BLaER1 treated with 17β-estradiol and CSF1 and Interleukin-3, amounts not matched to agents 10 nM and 100 nM (cell line): ENCODE results near the gene SAP30BP.
A peak's percentile ranks its signal among the peaks of the same experiment; 100 is the strongest.

Experiments used
- H3K27ac ChIP-seq, 11 experiments: shearing (Covaris generic); formaldehyde crosslinking; 2 replicates each; pipeline ENCODE4 v1.8.1; 2022
- H3K27me3 ChIP-seq, 11 experiments: shearing (Covaris generic); formaldehyde crosslinking; 2 replicates each; pipeline ENCODE4 v1.8.1; 2022
- H3K36me3 ChIP-seq, 11 experiments: shearing (Covaris generic); formaldehyde crosslinking; 2 replicates each; pipeline ENCODE4 v1.8.1; 2022
- H3K4me1 ChIP-seq, 10 experiments: shearing (Covaris generic); formaldehyde crosslinking; 2 replicates each; pipeline ENCODE4 v1.8.1; 2022
- H3K4me2 ChIP-seq, 11 experiments: shearing (Covaris generic); formaldehyde crosslinking; 2 replicates each; pipeline ENCODE4 v1.8.1; 2022
- H3K4me3 ChIP-seq, 10 experiments: shearing (Covaris generic); formaldehyde crosslinking; 2 replicates each; pipeline ENCODE4 v1.8.1; 2022
- H3K9ac ChIP-seq, 11 experiments: shearing (Covaris generic); formaldehyde crosslinking; 2 replicates each; pipeline ENCODE4 v1.8.1; 2022
- H3K9me3 ChIP-seq, 11 experiments: shearing (Covaris generic); formaldehyde crosslinking; replicated peaks in 1 of 11; 2 replicates each; pipeline ENCODE4 v1.8.1; 2022
- H4K20me1 ChIP-seq, 11 experiments: shearing (Covaris generic); formaldehyde crosslinking; 2 replicates each; pipeline ENCODE4 v1.8.1; 2022
- Cebpa-rat ChIP-seq, 11 experiments: shearing (Covaris generic); IDR thresholded peaks; 2 replicates each; pipeline ENCODE4 v1.8.1; 2022

The SAP30BP gene

GRCh38 chr17:75722542-75723095, 55.5 kb downstream of the SAP30BP start:
- no peak overlapping the region for H3K27ac ChIP-seq
- no peaks in the 10 kb centered on the region for H3K36me3 ChIP-seq
- 0 out of 22 replicates have a peak, but pooled peaks cover 0 to 5% (median 0%) of the 10 kb centered on the region in 11 experiments for H4K20me1 ChIP-seq
- no peak overlapping the region for H3K9ac ChIP-seq
- no peaks in the 10 kb centered on the region for H3K9me3 ChIP-seq
- no peak overlapping the region for H3K4me3 ChIP-seq
- peak overlapping the region in 4 of 11 experiments; percentile 42 to 86 (median 67); a peak in 6 of 22 replicates for H3K4me2 ChIP-seq
- no peak for TF ChIP-seq Cebpa-rat (IDR thresholded peaks at IDR 0.05)
- H3K4me1 ChIP-seq, result peaks cover 9 to 44% (median 26%) of the 10 kb centered on the region in 10 experiments; a peak in 17 of 20 replicates
- peaks cover 35 to 52% (median 46%) of the 10 kb centered on the region in 11 experiments for H3K27me3 ChIP-seq

GRCh38 chr17:75723171-75723930, 56.2 kb downstream of the SAP30BP start:
- Histone ChIP-seq H3K27ac (no peak overlapping the region), H3K9ac (peak overlapping the region in 5 of 11 experiments; percentile 2 to 30 (median 22); a peak in 3 of 22 replicates), H3K27me3 (peaks cover 35 to 49% (median 46%) of the 10 kb centered on the region in 11 experiments), H3K4me1 (peaks cover 9 to 44% (median 26%) of the 10 kb centered on the region in 10 experiments; a peak in 17 of 20 replicates), H3K4me3 (no peak overlapping the region), H3K36me3 (no peaks in the 10 kb centered on the region), H3K9me3 (no peaks in the 10 kb centered on the region), H3K4me2 (peak overlapping the region in 4 of 11 experiments; percentile 42 to 79 (median 55); a peak in 10 of 22 replicates), H4K20me1 (0 out of 22 replicates have a peak, but pooled peaks cover 0 to 5% (median 0%) of the 10 kb centered on the region in 11 experiments)
- no peak for TF ChIP-seq Cebpa-rat (IDR thresholded peaks at IDR 0.05)

- Histone ChIP-seq H4K20me1 (0 out of 22 replicates have a peak, but pooled peaks cover 0 to 5% (median 0%) of the 10 kb centered on the region in 11 experiments), H3K4me1 (peaks cover 9 to 44% (median 26%) of the 10 kb centered on the region in 10 experiments; a peak in 17 of 20 replicates), H3K36me3 (no peaks in the 10 kb centered on the region), H3K4me2 (peak overlapping the region; percentile 22 to 79 (median 37); a peak in 19 of 22 replicates), H3K4me3 (no peak overlapping the region), H3K27me3 (peaks cover 31 to 41% (median 37%) of the 10 kb centered on the region in 11 experiments), H3K9me3 (no peaks in the 10 kb centered on the region), H3K27ac (peak overlapping the region in 4 of 11 experiments; percentile 1 to 25 (median 18); a peak in 2 of 22 replicates), H3K9ac (peak overlapping the region in 8 of 11 experiments; percentile 5 to 34 (median 20); a peak in 6 of 22 replicates)
- no peak for TF ChIP-seq Cebpa-rat (IDR thresholded peaks at IDR 0.05)
These were observed 57.2 kb downstream of the SAP30BP start for GRCh38 chr17:75724016-75725003.

- no peak overlapping the region for H3K9ac ChIP-seq
- H3K27me3 ChIP-seq, result peaks cover 19 to 29% (median 25%) of the 10 kb centered on the region in 11 experiments
- TF ChIP-seq Cebpa-rat (IDR thresholded peaks at IDR 0.05), result no peak
- H4K20me1 ChIP-seq, result 0 out of 22 replicates have a peak, but pooled peaks cover 0 to 5% (median 0%) of the 10 kb centered on the region in 11 experiments
- H3K4me3 ChIP-seq, result no peak overlapping the region
- H3K4me1 ChIP-seq, result peaks cover 12 to 43% (median 27%) of the 10 kb centered on the region in 10 experiments; a peak in 17 of 20 replicates
- no peak overlapping the region for H3K27ac ChIP-seq
- no peaks in the 10 kb centered on the region for H3K9me3 ChIP-seq
- H3K4me2 ChIP-seq, result no peak overlapping the region
- H3K36me3 ChIP-seq, result no peaks in the 10 kb centered on the region
These were observed 58.4 kb downstream of the SAP30BP start for GRCh38 chr17:75725504-75725903.

- no peak overlapping the region for H3K9ac ChIP-seq
- no peak overlapping the region for H3K4me2 ChIP-seq
- H3K4me1 ChIP-seq, result peaks cover 6 to 28% (median 20%) of the 10 kb centered on the region in 10 experiments; a peak in 16 of 20 replicates
- no peaks in the 10 kb centered on the region for H4K20me1 ChIP-seq
- H3K27me3 ChIP-seq, result peaks cover 1 to 10% (median 6%) of the 10 kb centered on the region in 11 experiments; a peak in 20 of 22 replicates
- H3K9me3 ChIP-seq, result no peaks in the 10 kb centered on the region
- H3K36me3 ChIP-seq, result no peaks in the 10 kb centered on the region
- TF ChIP-seq Cebpa-rat (IDR thresholded peaks at IDR 0.05), result no peak
- no peak overlapping the region for H3K27ac ChIP-seq
- no peak overlapping the region for H3K4me3 ChIP-seq
These were observed 60.3 kb downstream of the SAP30BP start for GRCh38 chr17:75727391-75727790.

GRCh38 chr17:75729351-75729750, 62.2 kb downstream of the SAP30BP start:
- Histone ChIP-seq H3K9me3 (no peaks in the 10 kb centered on the region), H3K4me2 (no peak overlapping the region), H3K9ac (no peak overlapping the region), H3K4me3 (no peak overlapping the region), H3K4me1 (peaks cover 7 to 17% (median 11%) of the 10 kb centered on the region in 10 experiments; a peak in 18 of 20 replicates), H4K20me1 (no peaks in the 10 kb centered on the region), H3K27me3 (no peaks in the 10 kb centered on the region), H3K36me3 (no peaks in the 10 kb centered on the region), H3K27ac (no peak overlapping the region)
- TF ChIP-seq Cebpa-rat (IDR thresholded peaks at IDR 0.05), result no peak

- Histone ChIP-seq H3K36me3 (no peaks in the 10 kb centered on the region), H3K27me3 (no peaks in the 10 kb centered on the region), H4K20me1 (no peaks in the 10 kb centered on the region), H3K4me1 (peaks cover 7 to 17% (median 13%) of the 10 kb centered on the region in 10 experiments; a peak in 17 of 20 replicates), H3K4me3 (no peak overlapping the region), H3K9me3 (no peaks in the 10 kb centered on the region), H3K4me2 (peak overlapping the region in 4 of 11 experiments; percentile 3 to 30 (median 19); a peak in 2 of 22 replicates), H3K9ac (no peak overlapping the region), H3K27ac (no peak overlapping the region)
- TF ChIP-seq Cebpa-rat (IDR thresholded peaks at IDR 0.05), result no peak
These were observed 62.9 kb downstream of the SAP30BP start for GRCh38 chr17:75730065-75730464.

GRCh38 chr17:75731086-75731715, 64.1 kb downstream of the SAP30BP start:
- TF ChIP-seq Cebpa-rat (IDR thresholded peaks at IDR 0.05), result no peak
- Histone ChIP-seq H4K20me1 (no peaks in the 10 kb centered on the region), H3K27ac (no peak overlapping the region), H3K9me3 (no peaks in the 10 kb centered on the region), H3K36me3 (no peaks in the 10 kb centered on the region), H3K4me1 (peaks cover 7 to 18% (median 13%) of the 10 kb centered on the region in 10 experiments; a peak in 18 of 20 replicates), H3K9ac (no peak overlapping the region), H3K27me3 (no peaks in the 10 kb centered on the region), H3K4me3 (no peak overlapping the region), H3K4me2 (no peak overlapping the region)
